Thyroid gland (tissue), 4 donors: ENCODE data around the gene EFNB3.

Experiments
- POLR2A ChIP-seq, 2 donors: fragments of 450-650 bp; IDR thresholded peaks; one replicate each; pipeline ENCODE4 v1.6.1; 2017; ENCODE audit warnings: antibody characterized with exemption in 2 of 2, mild to moderate bottlenecking in 2 of 2, moderate library complexity in 1 of 2
- TF ChIP-seq, protein P1 (sequence below), 6 experiments: fragments of 200-600 bp in 3 of 6; fragments of 450-650 bp in 3 of 6; sonication (generic) in 3 of 6; IDR thresholded peaks; one replicate each; pipeline ENCODE4 v1.5.1; 2016 to 2019; ENCODE audit warnings: antibody characterized with exemption in 6 of 6, mild to moderate bottlenecking in 2 of 6, inconsistent platforms in 1 of 6, moderate library complexity in 1 of 6

GRCh38 chr17:7667656-7668406, 37.2 kb upstream of the EFNB3 start:
- TF ChIP-seq, protein P1, sequence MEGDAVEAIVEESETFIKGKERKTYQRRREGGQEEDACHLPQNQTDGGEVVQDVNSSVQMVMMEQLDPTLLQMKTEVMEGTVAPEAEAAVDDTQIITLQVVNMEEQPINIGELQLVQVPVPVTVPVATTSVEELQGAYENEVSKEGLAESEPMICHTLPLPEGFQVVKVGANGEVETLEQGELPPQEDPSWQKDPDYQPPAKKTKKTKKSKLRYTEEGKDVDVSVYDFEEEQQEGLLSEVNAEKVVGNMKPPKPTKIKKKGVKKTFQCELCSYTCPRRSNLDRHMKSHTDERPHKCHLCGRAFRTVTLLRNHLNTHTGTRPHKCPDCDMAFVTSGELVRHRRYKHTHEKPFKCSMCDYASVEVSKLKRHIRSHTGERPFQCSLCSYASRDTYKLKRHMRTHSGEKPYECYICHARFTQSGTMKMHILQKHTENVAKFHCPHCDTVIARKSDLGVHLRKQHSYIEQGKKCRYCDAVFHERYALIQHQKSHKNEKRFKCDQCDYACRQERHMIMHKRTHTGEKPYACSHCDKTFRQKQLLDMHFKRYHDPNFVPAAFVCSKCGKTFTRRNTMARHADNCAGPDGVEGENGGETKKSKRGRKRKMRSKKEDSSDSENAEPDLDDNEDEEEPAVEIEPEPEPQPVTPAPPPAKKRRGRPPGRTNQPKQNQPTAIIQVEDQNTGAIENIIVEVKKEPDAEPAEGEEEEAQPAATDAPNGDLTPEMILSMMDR (IDR thresholded peaks at IDR 0.05), result no peak
- no peak for TF ChIP-seq POLR2A (IDR thresholded peaks at IDR 0.05)
